CD4-positive, alpha-beta T cell treated with Interleukin-2 at 100 ng/mL for 4 hours (primary cell): ENCODE measurements around the gene PMM2.
"Not testable (repeated sequence)": the region's sequence is repeated elsewhere in the genome, so short reads cannot be mapped to it uniquely, and the experiment has no call there.

Experiments used
- DNase-seq: peaks from one replicate; pipeline ENCODE4 v3.0.0-alpha.2; 2020; ENCODE audit warnings: low spot score

The PMM2 gene

GRCh38 chr16:8797364-8798173 is at the start of gene PMM2, which contains the start of gene TMEM186:
Gene PMM2 (plus strand): TSS chr16:8797839. CDS start chr16:8797883, 44 bp downstream.
Gene TMEM186 (minus strand): TSS chr16:8797639. CDS start chr16:8797614, 25 bp downstream.
- peak; percentile 95 for DNase-seq

GRCh38 chr16:8748944-8749343 is 48.7 kb upstream of the PMM2 start:
- not testable (repeated sequence) for DNase-seq

GRCh38 chr16:8751481-8752311 is 45.9 kb upstream of the PMM2 start:
- DNase-seq: no peak

- DNase-seq: no peak
Measured at GRCh38 chr16:8752706-8753105, 44.9 kb upstream of the PMM2 start.

- DNase-seq: no peak
Measured at GRCh38 chr16:8753416-8754054, 44.1 kb upstream of the PMM2 start.

- DNase-seq: no peak
Measured at GRCh38 chr16:8756755-8757154, 40.9 kb upstream of the PMM2 start.

- no peak for DNase-seq
Measured at GRCh38 chr16:8758022-8758421, 39.6 kb upstream of the PMM2 start.

GRCh38 chr16:8760021-8760420 is 37.6 kb upstream of the PMM2 start:
- DNase-seq: no peak

GRCh38 chr16:8761078-8761477 is 36.6 kb upstream of the PMM2 start:
- no peak for DNase-seq

GRCh38 chr16:8762254-8762653 is 35.4 kb upstream of the PMM2 start:
- no peak for DNase-seq

- no peak for DNase-seq
Measured at GRCh38 chr16:8763083-8763482, 34.6 kb upstream of the PMM2 start.

- DNase-seq: no peak
Measured at GRCh38 chr16:8763899-8764298, 33.7 kb upstream of the PMM2 start.

- no peak for DNase-seq
Measured at GRCh38 chr16:8764525-8765250, 33.0 kb upstream of the PMM2 start.

GRCh38 chr16:8767176-8767575 is 30.5 kb upstream of the PMM2 start:
- DNase-seq: no peak

- DNase-seq: no peak
Measured at GRCh38 chr16:8768283-8768682, 29.4 kb upstream of the PMM2 start.

GRCh38 chr16:8768692-8769091 is 28.9 kb upstream of the PMM2 start:
- no peak for DNase-seq

GRCh38 chr16:8773537-8773936 is 24.1 kb upstream of the PMM2 start:
- DNase-seq: no peak

GRCh38 chr16:8774208-8774607 is 23.4 kb upstream of the PMM2 start:
- no peak for DNase-seq

GRCh38 chr16:8775359-8775758 is 22.3 kb upstream of the PMM2 start:
- DNase-seq: no peak

GRCh38 chr16:8776129-8776584 is 21.5 kb upstream of the PMM2 start:
- DNase-seq: no peak

GRCh38 chr16:8777217-8777616 is 20.4 kb upstream of the PMM2 start:
- no peak for DNase-seq

- no peak for DNase-seq
Measured at GRCh38 chr16:8781797-8782196, 15.8 kb upstream of the PMM2 start.
